ENCODE data around the gene SIGLEC5.

The SIGLEC5 gene

GRCh38 chr19:51571599-51571998, 58.6 kb downstream of the SIGLEC5 start:
- TF ChIP-seq TEAD4 (IDR thresholded peaks at IDR 0.05), result no peak
- TF ChIP-seq NFIC (IDR thresholded peaks at IDR 0.05), result no peak
- TF ChIP-seq CEBPB (IDR thresholded peaks at IDR 0.05), result no peak
- no peak for TF ChIP-seq EGR1 (IDR thresholded peaks at IDR 0.05)
- no peak for TF ChIP-seq ZBTB7A (IDR thresholded peaks at IDR 0.05; ENCODE audit: low read depth)
- no peak for TF ChIP-seq TAF1 (IDR thresholded peaks at IDR 0.05; ENCODE audit: low read depth)
- TF ChIP-seq FOXM1 (IDR thresholded peaks at IDR 0.05; ENCODE audit: borderline replicate concordance, low read depth), result no peak
- no peak for TF ChIP-seq USF1 (IDR thresholded peaks at IDR 0.05)

- TF ChIP-seq RAD21 (IDR thresholded peaks at IDR 0.05; ENCODE audit: low read depth), result no peak
- TF ChIP-seq TCF12 (IDR thresholded peaks at IDR 0.05; ENCODE audit: low read depth), result 0 out of 2 replicates have a peak, but pooled peaks have one; percentile 40
- no peak for TF ChIP-seq NFIC (IDR thresholded peaks at IDR 0.05)
- peak; percentile 54 for TF ChIP-seq TEAD4 (IDR thresholded peaks at IDR 0.05)
- TF ChIP-seq YY1 (IDR thresholded peaks at IDR 0.05; ENCODE audit: low read depth), result peak; percentile 100
- 0 out of 2 replicates have a peak, but pooled peaks have one; percentile 24 for TF ChIP-seq CREB1 (IDR thresholded peaks at IDR 0.05; ENCODE audit: low read depth)
- TF ChIP-seq EGR1 (IDR thresholded peaks at IDR 0.05), result peak; percentile 92
These were observed 59.1 kb downstream of the SIGLEC5 start, which contains the start of gene ZNF175 for GRCh38 chr19:51570962-51571575. TSS of gene ZNF175 (plus strand) at chr19:51571283. CDS start at chr19:51573330, 2,047 bp downstream.

GRCh38 chr19:51568456-51568855, 61.7 kb downstream of the SIGLEC5 start:
- TF ChIP-seq MAX (IDR thresholded peaks at IDR 0.05), result no peak
- no peak for TF ChIP-seq REST (IDR thresholded peaks at IDR 0.05; ENCODE audit: low read depth)
- no peak for TF ChIP-seq TCF12 (IDR thresholded peaks at IDR 0.05; ENCODE audit: low read depth)
- no peak for TF ChIP-seq RAD21 (IDR thresholded peaks at IDR 0.05; ENCODE audit: low read depth)
- TF ChIP-seq FOXM1 (IDR thresholded peaks at IDR 0.05; ENCODE audit: borderline replicate concordance, low read depth), result no peak

GRCh38 chr19:51567583-51567982, 62.6 kb downstream of the SIGLEC5 start:
- TF ChIP-seq RAD21 (IDR thresholded peaks at IDR 0.05; ENCODE audit: low read depth) (no peak), MAX (IDR thresholded peaks at IDR 0.05) (no peak), TAF1 (IDR thresholded peaks at IDR 0.05; ENCODE audit: low read depth) (no peak), EGR1 (IDR thresholded peaks at IDR 0.05) (no peak), ZBTB7A (IDR thresholded peaks at IDR 0.05; ENCODE audit: low read depth) (no peak), TEAD4 (IDR thresholded peaks at IDR 0.05) (no peak), REST (IDR thresholded peaks at IDR 0.05; ENCODE audit: low read depth) (no peak), CEBPB (IDR thresholded peaks at IDR 0.05) (no peak), FOXM1 (IDR thresholded peaks at IDR 0.05; ENCODE audit: borderline replicate concordance, low read depth) (no peak), NFIC (IDR thresholded peaks at IDR 0.05) (no peak), CREB1 (IDR thresholded peaks at IDR 0.05; ENCODE audit: low read depth) (no peak)

GRCh38 chr19:51566489-51567100, 63.6 kb downstream of the SIGLEC5 start:
- no peak for TF ChIP-seq CEBPB (IDR thresholded peaks at IDR 0.05)
- no peak for TF ChIP-seq CREB1 (IDR thresholded peaks at IDR 0.05; ENCODE audit: low read depth)
- no peak for TF ChIP-seq TAF1 (IDR thresholded peaks at IDR 0.05; ENCODE audit: low read depth)
- TF ChIP-seq ZBTB7A (IDR thresholded peaks at IDR 0.05; ENCODE audit: low read depth), result no peak
- TF ChIP-seq NFIC (IDR thresholded peaks at IDR 0.05), result no peak
- no peak for TF ChIP-seq EP300 (IDR thresholded peaks at IDR 0.05; ENCODE audit: borderline replicate concordance)
- TF ChIP-seq MAX (IDR thresholded peaks at IDR 0.05), result no peak
- no peak for TF ChIP-seq YY1 (IDR thresholded peaks at IDR 0.05; ENCODE audit: low read depth)
- TF ChIP-seq USF1 (IDR thresholded peaks at IDR 0.05), result no peak
- no peak for TF ChIP-seq TCF12 (IDR thresholded peaks at IDR 0.05; ENCODE audit: low read depth)
- TF ChIP-seq EGR1 (IDR thresholded peaks at IDR 0.05), result no peak
- TF ChIP-seq TEAD4 (IDR thresholded peaks at IDR 0.05), result no peak
- no peak for TF ChIP-seq FOXM1 (IDR thresholded peaks at IDR 0.05; ENCODE audit: borderline replicate concordance, low read depth)
- no peak for TF ChIP-seq REST (IDR thresholded peaks at IDR 0.05; ENCODE audit: low read depth)
- TF ChIP-seq RAD21 (IDR thresholded peaks at IDR 0.05; ENCODE audit: low read depth), result no peak

Measured in Ishikawa (cell line).